Endodermal cell (in vitro differentiated cells): ENCODE measurements around the gene FGD6. TPM values are rescaled to one million over a fixed set of nuclear protein-coding genes. Genes with fewer than 3 reads are reported as not detected.
"Not testable (repeated sequence)": the region's sequence is repeated elsewhere in the genome, so short reads cannot be mapped to it uniquely, and the experiment has no call there.

Experiments
- DNase-seq: peaks from one replicate; pipeline ENCODE4 v3.0.0-alpha.2; 2017
- H3K27ac ChIP-seq: 2 replicates; pipeline ENCODE4 v1.5.1; 2013; ENCODE audit warnings: mild to moderate bottlenecking, low read depth, low read length, moderate library complexity
- H3K27me3 ChIP-seq: 2 replicates; pipeline ENCODE4 v1.6.1; 2013; ENCODE audit warnings: mild to moderate bottlenecking, low read length, moderate library complexity; ENCODE audit not compliant: insufficient read depth, control insufficient read depth, poor library complexity, severe bottlenecking
- H3K36me3 ChIP-seq: 2 replicates; pipeline ENCODE4 v1.7.0; 2013; ENCODE audit warnings: mild to moderate bottlenecking, low read length, moderate library complexity; ENCODE audit not compliant: control insufficient read depth, insufficient read depth
- H3K4me1 ChIP-seq: one replicate; pipeline ENCODE4 v1.7.0; 2013; ENCODE audit warnings: low read length; ENCODE audit not compliant: control insufficient read depth, insufficient read depth
- H3K4me3 ChIP-seq: 2 replicates; pipeline ENCODE4 v1.5.1; 2013; ENCODE audit warnings: mild to moderate bottlenecking, low read length, moderate library complexity
- H3K9ac ChIP-seq: 2 replicates; pipeline ENCODE4 v1.6.1; 2013; ENCODE audit warnings: mild to moderate bottlenecking, low read length, moderate library complexity; ENCODE audit not compliant: poor library complexity, severe bottlenecking; ENCODE audit errors: extremely low read depth
- H3K9me3 ChIP-seq: 2 replicates; pipeline ENCODE4 v1.6.1; 2013; ENCODE audit warnings: mild to moderate bottlenecking, low read length, moderate library complexity; ENCODE audit not compliant: control insufficient read depth
- H3K27ac Mint-ChIP-seq: 2 replicates; pipeline ENCODE4 v1.8.0; 2020; ENCODE audit warnings: mixed read lengths
- H3K27me3 Mint-ChIP-seq: 2 replicates; pipeline ENCODE4 v1.8.0; 2021; ENCODE audit warnings: mild to moderate bottlenecking, mixed read lengths; ENCODE audit not compliant: insufficient read depth
- H3K36me3 Mint-ChIP-seq: 2 replicates; pipeline ENCODE4 v1.8.0; 2020; ENCODE audit warnings: low read depth, mixed read lengths
- H3K4me1 Mint-ChIP-seq: 2 replicates; pipeline ENCODE4 v1.8.0; 2020; ENCODE audit warnings: mixed read lengths
- H3K4me3 Mint-ChIP-seq: 2 replicates; pipeline ENCODE4 v1.8.0; 2020; ENCODE audit warnings: mild to moderate bottlenecking, moderate library complexity, mixed read lengths
- H3K9me3 Mint-ChIP-seq: 2 replicates; pipeline ENCODE4 v1.8.0; 2020; ENCODE audit warnings: mild to moderate bottlenecking, mixed read lengths
- CTCF ChIP-seq: fragments of 200-600 bp; sonication (generic); conservative IDR thresholded peaks from 2 replicates; pipeline ENCODE4 v1.5.0; 2021; ENCODE audit warnings: antibody characterized with exemption, mild to moderate bottlenecking
- WGBS, 2 experiments: methylation state at CpG; one replicate each; pipeline versions ENCODE4 v1.1.5 to v1.1.7; 2013; ENCODE audit warnings: missing lambda C conversion rate in 2 of 2, mixed read lengths in 1 of 2; ENCODE audit not compliant: insufficient coverage in 1 of 2, insufficient read length in 1 of 2; 5-methylcytosine and 5-hydroxymethylcytosine counted together
- total RNA-seq, 2 donors: library from RNA; stranded (reverse); fragmentation: NEBNext Ultra II Directional in 1 of 2; extraction: Animal tissue kit (Norgen Biotek cat#: 25700) in 1 of 2; gene quantifications; 2 replicates in 1 of 2; 3 replicates in 1 of 2; pipeline ENCODE4 v1.2.1, GENCODE V29; 2021

FGD6 gene
- total RNA-seq, 2 donors from 2014 or later = 95.3 to 124 TPM

- no peaks in the 10 kb centered on the region for H3K27me3 ChIP-seq
- H3K27ac Mint-ChIP-seq = peak overlapping the region; percentile 18
- H3K27me3 Mint-ChIP-seq = no peaks in the 10 kb centered on the region
These were observed 74.7 kb downstream of the FGD6 start for GRCh38 chr12:95142431-95143151.

GRCh38 chr12:95141310-95141709 is 76.0 kb downstream of the FGD6 start:
- Histone ChIP-seq H3K9ac (no peak overlapping the region), H3K27ac (no peak overlapping the region), H3K27me3 (no peaks in the 10 kb centered on the region), H3K4me1 (peaks cover 3% of the 10 kb centered on the region), H3K9me3 (no peaks in the 10 kb centered on the region), H3K4me3 (no peak overlapping the region), H3K36me3 (peaks cover 63% of the 10 kb centered on the region)
- Mint-ChIP-seq H3K4me3 (no peak overlapping the region), H3K9me3 (no peaks in the 10 kb centered on the region), H3K27me3 (no peaks in the 10 kb centered on the region), H3K36me3 (peaks cover 77% of the 10 kb centered on the region), H3K4me1 (peaks cover 20% of the 10 kb centered on the region), H3K27ac (no peak overlapping the region)
- DNase-seq = no peak
- WGBS, 2 experiments = 95 to 100% methylated on average over 3 to 4 of the region's 4 CpGs
- no peak for TF ChIP-seq CTCF

More at GRCh38 chr12:95142431-95143151, 74.7 kb downstream of the FGD6 start:
- TF ChIP-seq CTCF = no peak
- DNase-seq = no peak
- Histone ChIP-seq H3K27ac (no peak overlapping the region), H3K9ac (no peak overlapping the region), H3K9me3 (no peaks in the 10 kb centered on the region), H3K36me3 (peaks cover 64% of the 10 kb centered on the region), H3K4me1 (peaks cover 3% of the 10 kb centered on the region), H3K4me3 (no peak overlapping the region)
- Mint-ChIP-seq H3K36me3 (peaks cover 76% of the 10 kb centered on the region), H3K9me3 (peaks cover 2% of the 10 kb centered on the region), H3K4me3 (no peak overlapping the region), H3K4me1 (peaks cover 18% of the 10 kb centered on the region)
- WGBS, 2 experiments = 97 to 100% methylated on average over 1 to 2 of the region's 2 CpGs

- Mint-ChIP-seq H3K4me1 (peaks cover 25% of the 10 kb centered on the region), H3K36me3 (peaks cover 85% of the 10 kb centered on the region)
- WGBS, 2 experiments = 84 to 96% methylated on average over 3 to 7 of the region's 8 CpGs
- not testable (repeated sequence) for H3K4me3 Mint-ChIP-seq, H3K4me3 ChIP-seq, H3K9me3 Mint-ChIP-seq, H3K9ac ChIP-seq, DNase-seq, H3K4me1 ChIP-seq, H3K9me3 ChIP-seq, H3K27me3 ChIP-seq, H3K27ac Mint-ChIP-seq, H3K27ac ChIP-seq, H3K27me3 Mint-ChIP-seq
- peaks cover 77% of the 10 kb centered on the region for H3K36me3 ChIP-seq
These were observed 79.2 kb downstream of the FGD6 start for GRCh38 chr12:95138031-95138430.
